H1 (cell line): ENCODE results near the gene FAM240A. TPM values are rescaled to one million over a fixed set of nuclear protein-coding genes. Genes with fewer than 3 reads are reported as not detected.

Experiments
- CHD1 ChIP-seq: IDR thresholded peaks from 2 replicates; pipeline ENCODE4 v1.6.1; 2012; ENCODE audit warnings: low read depth, low read length, improper control_type of control experiment
- CTBP2 ChIP-seq: IDR thresholded peaks from 2 replicates; pipeline ENCODE4 v1.7.0; 2011; ENCODE audit warnings: borderline replicate concordance, mild to moderate bottlenecking, moderate library complexity, mixed read lengths, low read length; ENCODE audit not compliant: insufficient read depth, insufficient read length
- GTF2F1 ChIP-seq: IDR thresholded peaks from 2 replicates; pipeline ENCODE4 v1.6.1; 2012; ENCODE audit warnings: low read depth, low read length, improper control_type of control experiment, borderline replicate concordance
- POLR2A ChIP-seq, 2 experiments: IDR thresholded peaks; 1 replicate in 1 of 2; 2 replicates in 1 of 2; pipeline ENCODE4 v1.6.1; 2011; ENCODE audit warnings: low read depth in 2 of 2, low read length in 2 of 2, mild to moderate bottlenecking in 2 of 2; ENCODE audit errors: control extremely low read depth in 1 of 2
- RAD21 ChIP-seq, 2 experiments: IDR thresholded peaks in 1 of 2; conservative IDR thresholded peaks in 1 of 2; 2 replicates each; pipeline ENCODE4 v1.6.1; 2011; ENCODE audit warnings: low read depth in 2 of 2, low read length in 2 of 2, improper control_type of control experiment in 1 of 2, inconsistent platforms in 1 of 2, mild to moderate bottlenecking in 1 of 2, moderate library complexity in 1 of 2
- SIRT6 ChIP-seq: IDR thresholded peaks from one replicate; pipeline ENCODE4 v1.7.1; 2012; ENCODE audit warnings: low read length, inconsistent platforms
- polyA plus RNA-seq, 7 experiments: library from polyadenylated mRNA; depleted of rRNA in 3 of 7; stranded (reverse) in 5 of 7; unstranded in 2 of 7; fragments of >200 nt in 5 of 7; fragments of 200-250 nt in 2 of 7; gene quantifications; 1 replicate in 5 of 7; 2 replicates in 1 of 7; 4 replicates in 1 of 7; pipeline versions ENCODE4 v1.2.1 to v1.2.3, GENCODE V29; 2011 to 2013; ENCODE audit warnings: missing spikeins in 2 of 7, mixed read lengths in 2 of 7
- total RNA-seq: library from RNA; stranded (reverse); fragmentation: NEBNext Ultra II Directional; extraction: Animal tissue kit (Norgen Biotek cat#: 25700); gene quantifications from 2 replicates; pipeline ENCODE4 v1.2.1, GENCODE V29; 2021

The FAM240A gene
- total and polyA plus RNA-seq, 2 of the 8 experiments (the other 6 are each of a cell fraction or from before 2014, with no cell fraction given), result 0.08 TPM; not detected in 1

DNA sequence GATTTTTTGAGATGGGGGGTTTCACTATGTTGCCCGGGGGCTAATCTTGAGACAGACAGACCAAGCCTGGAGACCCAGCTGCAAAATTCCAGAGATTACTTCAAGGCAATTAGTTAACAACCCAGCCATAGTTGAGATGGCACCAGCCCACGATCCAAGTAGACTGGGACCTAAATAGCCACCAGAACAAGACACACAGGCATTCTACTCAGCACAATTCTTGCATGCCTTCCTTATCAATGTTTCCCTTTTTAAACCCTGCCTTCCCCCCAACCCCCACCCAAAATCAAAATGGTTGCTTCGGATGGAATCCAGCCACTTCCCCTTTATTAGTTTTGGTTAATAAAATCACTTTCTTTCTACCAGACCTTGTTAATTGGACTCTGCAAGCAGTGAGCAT, 28.6 kb downstream of the FAM240A start (continued):
- no peak for TF ChIP-seq SIRT6
- TF ChIP-seq CHD1, result no peak
- TF ChIP-seq CTBP2, result no peak
- no peak for TF ChIP-seq GTF2F1
- TF ChIP-seq RAD21 (IDR thresholded peaks at IDR 0.05 in 1 of 2, conservative IDR thresholded peaks at IDR 0.05 in 1 of 2; ENCODE audit: low read depth in 2 of 2, low read length in 2 of 2), result no peak
- TF ChIP-seq POLR2A (IDR thresholded peaks at IDR 0.05; ENCODE audit: control extremely low read depth in 1 of 2, low read depth in 2 of 2, low read length in 2 of 2), result no peak
